Activated CD4-positive, CD25-positive, alpha-beta regulatory T cell treated with anti-CD3 and anti-CD28 coated beads, Interleukin-2, amount 50 U/mL, for 16 hours (primary cell): ENCODE measurements around the gene RRP15.

ENCODE experiments used
- DNase-seq: peaks from one replicate; pipeline ENCODE4 v3.0.0-alpha.2; 2020; ENCODE audit warnings: low read depth, low spot score

The RRP15 gene

DNA sequence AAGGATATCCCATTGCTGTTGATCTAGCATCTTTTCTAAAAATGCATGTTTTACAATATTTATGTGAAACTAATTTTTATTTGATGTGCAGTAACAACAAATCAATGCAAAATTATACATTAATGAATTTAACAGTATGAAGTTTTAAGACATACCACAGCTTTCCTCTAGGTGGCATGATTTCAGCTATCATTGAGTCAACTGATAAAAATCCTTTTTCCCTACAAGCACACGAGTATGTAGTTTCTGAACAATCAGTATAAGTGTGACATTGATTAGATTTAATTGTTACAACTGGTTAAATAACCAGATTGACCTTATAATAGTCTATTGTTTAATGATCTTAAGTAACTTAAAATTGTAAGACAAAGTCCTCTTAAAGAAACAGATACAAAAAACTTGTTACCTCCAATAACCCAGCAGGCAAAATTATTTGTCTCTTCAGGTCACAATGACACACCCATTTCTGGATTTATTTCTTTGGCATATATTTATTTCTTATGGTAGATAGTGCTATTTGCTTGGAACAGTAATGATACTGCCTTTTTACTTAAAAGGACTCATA, 54.3 kb downstream of the RRP15 start:
- DNase-seq, result no peak

GRCh38 chr1:218341325-218341724, 56.2 kb downstream of the RRP15 start:
- no peak for DNase-seq

DNA sequence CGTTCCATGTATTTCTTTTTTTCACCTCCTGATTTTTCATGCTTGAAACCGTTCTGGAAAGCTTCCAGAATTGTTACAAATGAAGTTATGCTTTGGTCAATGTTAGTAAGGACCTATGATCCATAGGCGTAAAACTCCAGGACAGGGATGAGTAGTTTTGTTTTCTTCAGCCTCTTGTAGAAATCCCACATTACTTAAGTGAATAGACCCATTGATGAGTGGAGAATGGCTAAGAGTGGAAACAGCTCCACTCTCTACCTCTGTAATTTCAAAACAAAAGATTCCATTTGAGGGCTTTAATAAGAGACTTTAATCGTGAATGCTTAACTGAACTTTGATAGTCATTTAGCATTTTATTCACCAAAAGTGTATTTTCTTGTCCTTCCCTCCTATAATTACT, 57.0 kb downstream of the RRP15 start:
- DNase-seq, result no peak

DNA sequence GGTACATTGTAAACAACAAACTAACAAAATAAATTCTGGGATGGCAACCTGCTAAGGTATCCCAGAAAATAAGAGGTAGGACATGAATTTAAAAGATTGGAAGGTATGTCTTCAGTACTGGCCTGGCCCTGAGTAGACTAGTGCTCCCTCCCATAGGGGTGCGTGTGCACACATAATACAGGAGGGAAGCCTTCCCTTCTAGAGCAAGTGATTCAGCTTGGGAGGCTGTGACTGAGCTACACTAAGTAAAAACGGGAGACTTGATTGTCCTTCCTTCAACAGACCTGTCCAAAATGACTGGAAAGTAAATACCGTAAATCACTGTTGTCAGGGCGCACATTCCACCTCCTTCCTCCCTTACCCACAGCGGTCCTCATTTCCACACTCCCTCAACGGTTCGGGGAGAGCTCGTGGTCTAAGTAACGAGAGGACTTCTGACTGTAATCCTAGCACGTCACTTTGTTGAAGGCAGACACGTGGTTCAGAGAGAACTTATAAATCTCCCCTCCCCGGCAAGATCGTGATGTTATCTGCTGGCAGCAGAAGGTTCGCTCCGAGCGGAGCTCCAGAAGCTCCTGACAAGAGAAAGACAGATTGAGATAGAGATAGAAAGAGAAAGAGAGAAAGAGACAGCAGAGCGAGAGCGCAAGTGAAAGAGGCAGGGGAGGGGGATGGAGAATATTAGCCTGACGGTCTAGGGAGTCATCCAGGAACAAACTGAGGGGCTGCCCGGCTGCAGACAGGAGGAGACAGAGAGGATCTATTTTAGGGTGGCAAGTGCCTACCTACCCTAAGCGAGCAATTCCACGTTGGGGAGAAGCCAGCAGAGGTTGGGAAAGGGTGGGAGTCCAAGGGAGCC, 60.0 kb downstream of the RRP15 start, which contains the start of gene TGFB2:
Gene TGFB2 (plus strand): TSS at position 523 of the 859 bp plus-strand sequence. CDS start 1,366 bp downstream, outside the sequence.
- no peak for DNase-seq

- no peak for DNase-seq
Observed at GRCh38 chr1:218345673-218346390, 60.7 kb downstream of the RRP15 start.

DNA sequence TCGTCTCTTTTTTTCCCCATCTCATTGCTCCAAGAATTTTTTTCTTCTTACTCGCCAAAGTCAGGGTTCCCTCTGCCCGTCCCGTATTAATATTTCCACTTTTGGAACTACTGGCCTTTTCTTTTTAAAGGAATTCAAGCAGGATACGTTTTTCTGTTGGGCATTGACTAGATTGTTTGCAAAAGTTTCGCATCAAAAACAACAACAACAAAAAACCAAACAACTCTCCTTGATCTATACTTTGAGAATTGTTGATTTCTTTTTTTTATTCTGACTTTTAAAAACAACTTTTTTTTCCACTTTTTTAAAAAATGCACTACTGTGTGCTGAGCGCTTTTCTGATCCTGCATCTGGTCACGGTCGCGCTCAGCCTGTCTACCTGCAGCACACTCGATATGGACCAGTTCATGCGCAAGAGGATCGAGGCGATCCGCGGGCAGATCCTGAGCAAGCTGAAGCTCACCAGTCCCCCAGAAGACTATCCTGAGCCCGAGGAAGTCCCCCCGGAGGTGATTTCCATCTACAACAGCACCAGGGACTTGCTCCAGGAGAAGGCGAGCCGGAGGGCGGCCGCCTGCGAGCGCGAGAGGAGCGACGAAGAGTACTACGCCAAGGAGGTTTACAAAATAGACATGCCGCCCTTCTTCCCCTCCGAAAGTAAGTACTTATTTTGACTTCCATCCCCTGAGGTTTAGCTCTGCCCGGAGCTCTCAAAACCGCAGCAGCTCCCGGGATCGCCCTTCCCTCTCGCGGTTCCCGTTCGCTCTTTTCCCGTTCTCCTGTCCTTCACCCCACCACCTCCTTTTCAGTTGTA, 61.5 kb downstream of the RRP15 start:
- DNase-seq, result no peak

DNA sequence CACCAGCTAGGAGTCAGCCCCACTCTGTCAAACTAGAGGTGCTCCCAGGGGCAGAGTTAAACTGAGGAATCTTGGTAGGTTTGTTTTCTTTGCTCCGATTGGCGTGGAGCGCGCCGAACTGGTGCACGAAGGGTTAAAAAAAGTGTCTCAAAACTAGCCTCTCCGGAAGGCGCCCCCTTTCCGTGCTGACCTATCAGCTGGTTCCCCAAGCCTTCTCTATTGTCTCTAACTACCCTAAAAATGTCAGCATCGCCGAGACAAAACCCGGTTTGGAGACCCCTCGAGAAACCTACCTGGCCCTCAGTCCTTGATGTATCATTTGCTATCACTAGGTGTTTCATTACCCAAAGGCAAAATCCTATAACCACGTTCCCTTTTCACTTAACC, 62.2 kb downstream of the RRP15 start:
- DNase-seq, result no peak

- no peak for DNase-seq
Observed at GRCh38 chr1:218347723-218348627, 62.9 kb downstream of the RRP15 start.

DNA sequence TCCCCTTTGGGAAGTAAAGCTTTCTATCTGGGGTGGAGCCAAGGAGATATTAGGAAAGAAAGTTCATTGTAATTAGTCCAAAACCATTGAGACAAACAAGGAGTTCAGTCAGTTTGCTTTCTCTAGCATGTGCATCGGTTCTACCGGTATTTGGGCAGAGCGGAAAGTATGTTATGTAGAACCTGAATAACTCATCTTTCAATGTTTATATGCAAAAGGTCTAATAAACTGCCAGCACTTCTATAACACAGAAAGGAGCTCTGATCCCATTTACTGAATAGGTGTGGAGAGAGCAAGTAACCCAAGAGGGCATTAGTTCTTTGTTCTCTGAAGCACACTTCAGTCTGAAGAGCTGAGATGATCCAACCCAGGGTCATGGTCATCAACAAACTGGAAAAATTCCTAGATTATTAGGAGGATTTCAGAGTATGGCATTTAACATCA, 63.6 kb downstream of the RRP15 start:
- DNase-seq, result no peak

DNA sequence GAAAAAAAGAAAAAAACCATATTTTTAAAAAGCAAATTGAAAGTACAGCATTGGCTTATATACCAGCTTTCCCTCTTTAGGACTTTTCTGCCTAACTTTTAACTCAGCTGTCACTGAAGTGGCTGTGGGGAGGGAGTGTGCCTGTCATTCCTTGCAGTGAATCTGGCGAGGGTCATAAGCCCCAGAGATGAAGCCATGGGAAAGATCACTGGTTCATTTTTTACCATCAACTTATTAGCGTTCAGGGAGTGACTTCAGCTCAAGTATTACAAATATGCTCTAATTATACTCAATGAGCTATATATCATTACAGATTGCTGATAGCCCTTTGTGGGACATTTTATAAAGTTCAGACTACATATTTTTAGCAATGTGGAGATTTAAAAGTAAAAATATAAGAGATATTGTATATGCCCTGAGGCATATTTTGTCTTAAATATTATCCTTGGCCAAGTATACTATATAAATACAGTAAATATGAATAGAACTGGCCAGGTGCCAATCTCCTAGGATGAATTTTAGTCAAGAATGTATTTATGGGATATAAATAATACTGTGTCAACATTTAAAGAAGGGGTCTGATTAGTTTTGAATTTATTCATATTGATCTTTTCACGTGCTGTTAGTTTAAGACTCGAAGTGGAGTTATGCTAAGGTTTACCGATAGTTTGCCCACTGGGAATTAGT, 64.4 kb downstream of the RRP15 start:
- DNase-seq, result no peak

DNA sequence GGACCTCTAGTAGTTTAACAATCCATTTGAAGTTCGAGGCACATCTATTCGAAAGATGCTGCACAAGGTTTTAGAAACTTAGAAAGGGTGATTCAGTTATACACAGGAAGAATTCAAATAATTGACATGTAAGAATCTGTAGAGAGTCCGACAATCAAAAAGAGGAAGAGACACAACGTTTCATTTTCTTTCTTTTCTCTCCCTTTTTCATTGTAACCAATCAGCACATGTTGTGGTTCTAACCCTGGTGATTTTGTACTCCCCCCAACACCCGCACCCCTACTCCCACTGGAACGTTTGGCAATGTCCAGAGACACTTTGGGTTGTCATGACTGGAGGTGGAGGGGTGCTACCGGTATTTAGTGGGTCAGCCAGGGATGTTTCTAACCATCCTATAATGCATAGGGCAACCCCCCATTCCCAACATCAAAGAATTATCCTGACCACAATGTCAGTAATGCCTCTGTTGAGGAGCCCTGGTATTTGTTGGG, 65.0 kb downstream of the RRP15 start:
- no peak for DNase-seq

- no peak for DNase-seq
Observed at GRCh38 chr1:218350801-218351266, 65.7 kb downstream of the RRP15 start.

DNA sequence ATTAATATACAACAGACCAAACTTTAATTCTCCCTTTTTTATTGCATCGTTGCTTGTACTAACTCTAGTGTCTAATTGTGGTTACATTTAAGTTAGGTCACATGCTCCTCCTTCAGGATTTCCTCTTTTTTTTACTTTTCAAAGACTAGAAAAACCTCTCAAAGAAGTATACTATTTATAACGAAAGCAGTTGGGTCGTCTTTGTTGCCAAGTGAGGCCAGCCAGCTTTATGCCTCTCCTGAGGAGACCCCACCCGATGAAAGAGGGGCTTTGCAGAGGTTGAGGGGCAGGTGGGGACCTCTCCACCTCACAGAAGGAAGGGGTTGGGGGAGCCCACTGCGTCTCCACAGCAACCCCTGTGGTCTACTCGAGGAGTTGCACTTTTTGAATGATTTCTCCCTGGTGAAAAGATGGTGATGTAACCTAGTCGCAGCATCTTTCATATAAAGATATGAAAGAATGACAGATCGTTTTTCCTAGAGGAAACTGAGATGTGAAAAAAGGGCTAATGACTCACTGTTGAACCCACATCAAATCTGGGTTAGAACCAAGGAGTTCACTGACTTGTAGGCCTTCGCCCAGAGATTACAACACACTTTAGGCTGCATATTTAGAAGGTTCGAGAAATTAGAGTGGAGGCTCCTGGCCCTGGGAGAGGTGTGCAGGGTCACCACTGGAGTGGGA, 66.4 kb downstream of the RRP15 start:
- no peak for DNase-seq

DNA sequence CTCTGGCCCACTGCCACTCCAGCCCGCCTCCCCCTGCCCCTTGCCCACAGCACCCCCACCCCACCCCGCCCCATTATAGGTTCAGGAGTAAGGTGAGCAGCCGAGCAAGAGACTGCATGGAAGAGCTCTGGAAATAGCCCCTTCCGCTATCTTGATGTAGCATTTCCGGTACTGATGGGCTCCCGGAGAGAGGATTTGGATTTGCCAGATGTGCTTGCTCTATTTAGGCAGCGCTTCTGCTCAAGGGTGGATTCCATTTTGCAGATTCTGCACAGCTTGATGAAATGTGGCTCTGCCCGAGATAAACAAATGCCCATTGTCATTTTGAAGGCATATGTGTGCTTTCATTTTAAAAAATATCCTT, 67.0 kb downstream of the RRP15 start:
- DNase-seq, result no peak

GRCh38 chr1:218353656-218354055, 68.6 kb downstream of the RRP15 start:
- DNase-seq, result no peak

GRCh38 chr1:218355278-218355677, 70.2 kb downstream of the RRP15 start:
- no peak for DNase-seq

DNA sequence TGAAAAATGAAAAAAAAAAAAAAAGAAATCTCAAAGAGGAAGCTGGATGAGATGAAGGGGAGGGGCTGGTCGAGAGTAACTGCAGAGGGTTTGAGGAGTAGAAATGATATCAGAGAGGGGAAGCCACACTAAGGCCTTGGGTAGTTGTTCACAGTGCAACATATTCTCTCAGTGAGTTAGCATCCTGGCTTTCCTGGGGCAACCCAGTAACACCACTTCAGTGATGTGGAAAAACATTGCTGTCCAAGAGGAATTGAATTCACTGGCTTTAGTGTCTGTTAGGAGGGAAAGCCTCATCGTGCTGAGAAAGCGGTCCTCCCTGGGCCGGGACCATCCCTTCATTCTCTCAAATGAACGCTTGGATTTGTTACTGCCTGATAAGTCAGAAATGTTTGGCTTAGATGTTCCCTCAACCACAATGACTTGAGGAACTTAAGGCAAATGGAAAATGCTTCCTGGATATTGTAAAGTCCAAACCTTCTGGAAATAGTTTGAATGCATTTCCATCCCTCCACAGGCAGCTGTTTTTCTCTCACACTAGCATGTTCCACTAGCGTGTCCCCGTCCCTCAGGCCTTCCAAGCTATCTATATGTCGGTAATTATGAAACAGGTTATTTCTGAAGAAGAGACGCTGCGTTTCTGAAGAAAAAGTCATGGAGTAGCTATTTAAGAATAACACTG, 72.3 kb downstream of the RRP15 start:
- DNase-seq, result no peak

- no peak for DNase-seq
Observed at GRCh38 chr1:218357893-218358232, 72.8 kb downstream of the RRP15 start.
